Measurements from ENCODE around the gene VN1R5.
"Not testable (repeated sequence)": the region's sequence is repeated elsewhere in the genome, so short reads cannot be mapped to it uniquely, and the experiment has no call there.

Gene VN1R5

GRCh38 chr1:247287460-247287859 is 31.6 kb downstream of the VN1R5 start:
- Histone ChIP-seq H3K4me3 (ENCODE audit: low read length) (no peak overlapping the region), H3K9me3 (ENCODE audit: low read length) (peaks cover 6% of the 10 kb centered on the region)

GRCh38 chr1:247288341-247288740 is 32.5 kb downstream of the VN1R5 start:
- Histone ChIP-seq H3K27me3 (ENCODE audit: insufficient read depth, low read length) (no peaks in the 10 kb centered on the region), H3K9me3 (ENCODE audit: low read length) (peaks cover 6% of the 10 kb centered on the region), H3K4me1 (ENCODE audit: insufficient read depth, low read length) (no peaks in the 10 kb centered on the region), H2AFZ (ENCODE audit: low read depth, low read length) (no peak overlapping the region), H3K4me3 (ENCODE audit: low read length) (no peak overlapping the region), H3K36me3 (ENCODE audit: insufficient read depth, low read length) (no peaks in the 10 kb centered on the region)

More at GRCh38 chr1:247287460-247287859, 31.6 kb downstream of the VN1R5 start:
- Histone ChIP-seq H3K27me3 (ENCODE audit: insufficient read depth, low read length) (no peaks in the 10 kb centered on the region), H2AFZ (ENCODE audit: low read depth, low read length) (no peak overlapping the region), H3K4me1 (ENCODE audit: insufficient read depth, low read length) (no peaks in the 10 kb centered on the region), H3K36me3 (ENCODE audit: insufficient read depth, low read length) (no peaks in the 10 kb centered on the region)

GRCh38 chr1:247289274-247289892 is 33.5 kb downstream of the VN1R5 start:
- not testable (repeated sequence) for H3K36me3 ChIP-seq (ENCODE audit: insufficient read depth, low read length); H3K4me3 ChIP-seq (ENCODE audit: low read length); H3K27me3 ChIP-seq (ENCODE audit: insufficient read depth, low read length); H2AFZ ChIP-seq (ENCODE audit: low read depth, low read length); H3K4me1 ChIP-seq (ENCODE audit: insufficient read depth, low read length); H3K9me3 ChIP-seq (ENCODE audit: low read length)

- no peak overlapping the region for H2AFZ ChIP-seq (ENCODE audit: low read depth, low read length)
- H3K27me3 ChIP-seq (ENCODE audit: insufficient read depth, low read length), result no peaks in the 10 kb centered on the region
- no peaks in the 10 kb centered on the region for H3K36me3 ChIP-seq (ENCODE audit: insufficient read depth, low read length)
- H3K4me1 ChIP-seq (ENCODE audit: insufficient read depth, low read length), result peaks cover 7% of the 10 kb centered on the region
- peaks cover 6% of the 10 kb centered on the region for H3K9me3 ChIP-seq (ENCODE audit: low read length)
- H3K4me3 ChIP-seq (ENCODE audit: low read length), result no peak overlapping the region
Measured at GRCh38 chr1:247290576-247290975, 34.7 kb downstream of the VN1R5 start.

GRCh38 chr1:247291161-247291560 is 35.3 kb downstream of the VN1R5 start:
- H2AFZ ChIP-seq (ENCODE audit: low read depth, low read length), result no peak overlapping the region
- no peaks in the 10 kb centered on the region for H3K36me3 ChIP-seq (ENCODE audit: insufficient read depth, low read length)
- peaks cover 7% of the 10 kb centered on the region for H3K4me1 ChIP-seq (ENCODE audit: insufficient read depth, low read length)
- peaks cover 4% of the 10 kb centered on the region for H3K9me3 ChIP-seq (ENCODE audit: low read length)
- H3K27me3 ChIP-seq (ENCODE audit: insufficient read depth, low read length), result no peaks in the 10 kb centered on the region
- no peak overlapping the region for H3K4me3 ChIP-seq (ENCODE audit: low read length)

- Histone ChIP-seq H3K4me1 (ENCODE audit: insufficient read depth, low read length) (peaks cover 7% of the 10 kb centered on the region), H3K9me3 (ENCODE audit: low read length) (no peaks in the 10 kb centered on the region), H2AFZ (ENCODE audit: low read depth, low read length) (no peak overlapping the region), H3K27me3 (ENCODE audit: insufficient read depth, low read length) (no peaks in the 10 kb centered on the region), H3K36me3 (ENCODE audit: insufficient read depth, low read length) (no peaks in the 10 kb centered on the region), H3K4me3 (ENCODE audit: low read length) (no peak overlapping the region)
Measured at GRCh38 chr1:247291833-247292561, 36.1 kb downstream of the VN1R5 start.

GRCh38 chr1:247293047-247293446 is 37.2 kb downstream of the VN1R5 start:
- Histone ChIP-seq H3K9me3 (ENCODE audit: low read length) (no peaks in the 10 kb centered on the region), H3K27me3 (ENCODE audit: insufficient read depth, low read length) (no peaks in the 10 kb centered on the region), H3K36me3 (ENCODE audit: insufficient read depth, low read length) (peaks cover 4% of the 10 kb centered on the region), H3K4me1 (ENCODE audit: insufficient read depth, low read length) (peaks cover 7% of the 10 kb centered on the region), H3K4me3 (ENCODE audit: low read length) (no peak overlapping the region), H2AFZ (ENCODE audit: low read depth, low read length) (no peak overlapping the region)

GRCh38 chr1:247294282-247294681 is 38.4 kb downstream of the VN1R5 start:
- Histone ChIP-seq H2AFZ (ENCODE audit: low read depth, low read length) (no peak overlapping the region), H3K4me3 (ENCODE audit: low read length) (no peak overlapping the region), H3K36me3 (ENCODE audit: insufficient read depth, low read length) (peaks cover 12% of the 10 kb centered on the region), H3K4me1 (ENCODE audit: insufficient read depth, low read length) (peaks cover 10% of the 10 kb centered on the region), H3K27me3 (ENCODE audit: insufficient read depth, low read length) (no peaks in the 10 kb centered on the region), H3K9me3 (ENCODE audit: low read length) (no peaks in the 10 kb centered on the region)

GRCh38 chr1:247295274-247295684 is 39.4 kb downstream of the VN1R5 start:
- H3K4me1 ChIP-seq (ENCODE audit: insufficient read depth, low read length), result peaks cover 10% of the 10 kb centered on the region
- no peaks in the 10 kb centered on the region for H3K9me3 ChIP-seq (ENCODE audit: low read length)
- no peaks in the 10 kb centered on the region for H3K27me3 ChIP-seq (ENCODE audit: insufficient read depth, low read length)
- H2AFZ ChIP-seq (ENCODE audit: low read depth, low read length), result no peak overlapping the region
- H3K4me3 ChIP-seq (ENCODE audit: low read length), result no peak overlapping the region
- H3K36me3 ChIP-seq (ENCODE audit: insufficient read depth, low read length), result peaks cover 21% of the 10 kb centered on the region

GRCh38 chr1:247295746-247296145 is 39.9 kb downstream of the VN1R5 start:
- no peak overlapping the region for H3K4me3 ChIP-seq (ENCODE audit: low read length)
- H3K27me3 ChIP-seq (ENCODE audit: insufficient read depth, low read length), result no peaks in the 10 kb centered on the region
- H3K9me3 ChIP-seq (ENCODE audit: low read length), result no peaks in the 10 kb centered on the region
- peaks cover 26% of the 10 kb centered on the region for H3K36me3 ChIP-seq (ENCODE audit: insufficient read depth, low read length)
- peaks cover 10% of the 10 kb centered on the region for H3K4me1 ChIP-seq (ENCODE audit: insufficient read depth, low read length)
- no peak overlapping the region for H2AFZ ChIP-seq (ENCODE audit: low read depth, low read length)

- H3K36me3 ChIP-seq (ENCODE audit: insufficient read depth, low read length), result peaks cover 35% of the 10 kb centered on the region
- H3K27me3 ChIP-seq (ENCODE audit: insufficient read depth, low read length), result no peaks in the 10 kb centered on the region
- peaks cover 10% of the 10 kb centered on the region for H3K4me1 ChIP-seq (ENCODE audit: insufficient read depth, low read length)
- H3K4me3 ChIP-seq (ENCODE audit: low read length), result no peak overlapping the region
- H3K9me3 ChIP-seq (ENCODE audit: low read length), result no peaks in the 10 kb centered on the region
- H2AFZ ChIP-seq (ENCODE audit: low read depth, low read length), result no peak overlapping the region
Measured at GRCh38 chr1:247296599-247297180, 40.8 kb downstream of the VN1R5 start.

- peaks cover 43% of the 10 kb centered on the region for H3K36me3 ChIP-seq (ENCODE audit: insufficient read depth, low read length)
- peaks cover 10% of the 10 kb centered on the region for H3K4me1 ChIP-seq (ENCODE audit: insufficient read depth, low read length)
- H3K4me3 ChIP-seq (ENCODE audit: low read length), result no peak overlapping the region
- no peaks in the 10 kb centered on the region for H3K9me3 ChIP-seq (ENCODE audit: low read length)
- H3K27me3 ChIP-seq (ENCODE audit: insufficient read depth, low read length), result no peaks in the 10 kb centered on the region
- H2AFZ ChIP-seq (ENCODE audit: low read depth, low read length), result no peak overlapping the region
Measured at GRCh38 chr1:247297263-247298123, 41.6 kb downstream of the VN1R5 start.

- Histone ChIP-seq H3K27me3 (ENCODE audit: insufficient read depth, low read length) (no peaks in the 10 kb centered on the region), H3K4me3 (ENCODE audit: low read length) (no peak overlapping the region), H3K4me1 (ENCODE audit: insufficient read depth, low read length) (peaks cover 10% of the 10 kb centered on the region), H3K36me3 (ENCODE audit: insufficient read depth, low read length) (peaks cover 49% of the 10 kb centered on the region), H3K9me3 (ENCODE audit: low read length) (no peaks in the 10 kb centered on the region), H2AFZ (ENCODE audit: low read depth, low read length) (no peak overlapping the region)
Measured at GRCh38 chr1:247298124-247298481, 42.2 kb downstream of the VN1R5 start.
